Measurements from ENCODE around the gene CD44.

Gene CD44

GRCh38 chr11:35112056-35112845 is 26.7 kb upstream of the CD44 start:
- no peak for DNase-seq (ENCODE audit: low read depth, low spot score)
- in situ Hi-C loops (cut with HindIII; ENCODE audit: low sequenced_read_pairs) = no loop called here
- H3K4me3 ChIP-seq (ENCODE audit: low read depth, low read length) = no peak overlapping the region
- no peak for TF ChIP-seq CTCF (IDR thresholded peaks at IDR 0.05; ENCODE audit: low read depth, low read length)

GRCh38 chr11:35112846-35113105 is 26.2 kb upstream of the CD44 start:
- in situ Hi-C loops (cut with HindIII; ENCODE audit: low sequenced_read_pairs) = no loop called here
- no peak for TF ChIP-seq CTCF (IDR thresholded peaks at IDR 0.05; ENCODE audit: low read depth, low read length)
- DNase-seq (ENCODE audit: low read depth, low spot score) = no peak
- no peak overlapping the region for H3K4me3 ChIP-seq (ENCODE audit: low read depth, low read length)

- no peak overlapping the region for H3K4me3 ChIP-seq (ENCODE audit: low read depth, low read length)
- in situ Hi-C loops (cut with HindIII; ENCODE audit: low sequenced_read_pairs) = no loop called here
- DNase-seq (ENCODE audit: low read depth, low spot score) = no peak
- no peak for TF ChIP-seq CTCF (IDR thresholded peaks at IDR 0.05; ENCODE audit: low read depth, low read length)
Measured at GRCh38 chr11:35114906-35115687, 23.9 kb upstream of the CD44 start.

GRCh38 chr11:35115688-35116030 is 23.3 kb upstream of the CD44 start:
- H3K4me3 ChIP-seq (ENCODE audit: low read depth, low read length) = no peak overlapping the region
- in situ Hi-C loops (cut with HindIII; ENCODE audit: low sequenced_read_pairs) = no loop called here
- no peak for DNase-seq (ENCODE audit: low read depth, low spot score)
- TF ChIP-seq CTCF (IDR thresholded peaks at IDR 0.05; ENCODE audit: low read depth, low read length) = no peak

GRCh38 chr11:35116245-35116644 is 22.7 kb upstream of the CD44 start:
- in situ Hi-C loops (cut with HindIII; ENCODE audit: low sequenced_read_pairs) = no loop called here
- no peak for DNase-seq (ENCODE audit: low read depth, low spot score)
- no peak overlapping the region for H3K4me3 ChIP-seq (ENCODE audit: low read depth, low read length)
- TF ChIP-seq CTCF (IDR thresholded peaks at IDR 0.05; ENCODE audit: low read depth, low read length) = no peak

- in situ Hi-C loops (cut with HindIII; ENCODE audit: low sequenced_read_pairs) = no loop called here
Measured at GRCh38 chr11:35116762-35117640, 22.0 kb upstream of the CD44 start.

More at GRCh38 chr11:35116762-35117640, 22.0 kb upstream of the CD44 start:
- DNase-seq (ENCODE audit: low read depth, low spot score) = no peak
- TF ChIP-seq CTCF (IDR thresholded peaks at IDR 0.05; ENCODE audit: low read depth, low read length) = no peak
- H3K4me3 ChIP-seq (ENCODE audit: low read depth, low read length) = no peak overlapping the region
